ENCODE measurements around the gene KBTBD2. TPM values are rescaled to one million over a fixed set of nuclear protein-coding genes. Genes with fewer than 3 reads are reported as not detected.

The KBTBD2 gene
- total RNA-seq, 1 experiment from 2014 or later = 16.3 TPM

GRCh38 chr7:32872421-32872820 is 19.1 kb downstream of the KBTBD2 start:
- Histone ChIP-seq H3K4me3 (ENCODE audit: low read length) (no peak overlapping the region), H3K9me3 (ENCODE audit: low read length) (no peaks in the 10 kb centered on the region), H3K27me3 (ENCODE audit: low read length) (no peaks in the 10 kb centered on the region), H3K27ac (ENCODE audit: low read length) (no peak overlapping the region), H3F3A (ENCODE audit: low read length, unreplicated experiment) (no peaks in the 10 kb centered on the region), H3K4me2 (ENCODE audit: low read length) (no peak overlapping the region), H4K20me1 (ENCODE audit: low read length) (no peaks in the 10 kb centered on the region), H3K4me1 (ENCODE audit: insufficient read depth, low read length) (no peaks in the 10 kb centered on the region), H3K9ac (ENCODE audit: low read length) (no peak overlapping the region), H3K36me3 (ENCODE audit: low read depth, low read length) (peaks cover 32% of the 10 kb centered on the region), H3K79me2 (ENCODE audit: low read length) (no peaks in the 10 kb centered on the region), H3K9me2 (replicated peaks; ENCODE audit: low read length) (no peaks in the 10 kb centered on the region), H2AFZ (ENCODE audit: low read length) (no peak overlapping the region)
- TF ChIP-seq EZH2 (IDR thresholded peaks at IDR 0.05; ENCODE audit: low read length, unreplicated experiment) = no peak
- no peak for TF ChIP-seq CTCF (conservative IDR thresholded peaks at IDR 0.05; ENCODE audit: low read depth, low read length)
- TF ChIP-seq EZH2phosphoT487 (IDR thresholded peaks at IDR 0.05; ENCODE audit: borderline replicate concordance, low read length) = no peak
- intact Hi-C loops (cut with micrococcal nuclease) = no loop called here
- CTCF ChIA-PET = no interaction called here
- no peak for ATAC-seq
- POLR2A ChIA-PET (ENCODE audit: unreplicated experiment) = interaction anchor here (0.6 kb wide), 1 partner anchor 122 kb away, joined by 3 read pairs; no protein-coding TSS in a partner anchor
- DNase-seq = no peak
- BruUV-seq (replicated peaks) = no TSS peak

DNA sequence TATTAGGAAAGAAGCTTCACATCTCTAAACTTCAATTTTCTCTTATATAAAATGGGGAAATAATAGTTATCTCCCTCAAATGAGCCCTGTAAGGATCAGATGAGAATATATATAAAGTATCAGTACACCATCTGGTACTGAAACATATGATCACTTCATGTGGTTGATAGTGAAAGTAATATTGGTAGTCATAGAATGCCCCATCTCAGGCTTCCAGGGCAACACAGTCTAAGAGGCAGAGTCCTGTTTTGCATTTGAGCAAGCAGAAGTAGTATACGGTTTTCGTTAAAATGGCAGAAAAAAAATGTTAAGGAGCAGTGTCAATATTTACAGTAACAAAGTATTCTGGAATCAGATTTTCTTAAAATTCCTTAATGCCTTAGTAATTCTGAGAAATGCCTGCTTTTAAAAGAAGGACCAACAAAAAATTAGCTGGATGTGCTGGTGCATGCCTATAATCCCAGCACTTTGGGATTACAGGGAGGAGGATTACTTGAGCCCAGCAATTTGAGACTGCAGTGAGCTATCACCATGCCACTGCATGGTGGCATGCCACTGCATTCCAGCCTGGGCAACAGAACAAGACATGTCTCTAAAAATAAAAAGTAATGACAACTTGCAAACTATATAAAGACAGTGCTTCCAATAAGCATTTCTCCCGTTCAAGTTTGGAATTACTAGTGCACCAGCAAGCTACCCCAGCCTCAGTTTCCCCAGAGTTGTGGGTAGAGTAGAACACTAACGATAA is 19.8 kb downstream of the KBTBD2 start:
- Histone ChIP-seq H3K4me2 (ENCODE audit: low read length) (no peak overlapping the region), H3K9ac (ENCODE audit: low read length) (no peak overlapping the region), H4K20me1 (ENCODE audit: low read length) (no peaks in the 10 kb centered on the region), H3K27me3 (ENCODE audit: low read length) (no peaks in the 10 kb centered on the region), H3K27ac (ENCODE audit: low read length) (no peak overlapping the region), H3K9me2 (replicated peaks; ENCODE audit: low read length) (no peaks in the 10 kb centered on the region), H2AFZ (ENCODE audit: low read length) (no peak overlapping the region), H3K36me3 (ENCODE audit: low read depth, low read length) (peaks cover 32% of the 10 kb centered on the region), H3K79me2 (ENCODE audit: low read length) (no peaks in the 10 kb centered on the region), H3K9me3 (ENCODE audit: low read length) (no peaks in the 10 kb centered on the region), H3K4me1 (ENCODE audit: insufficient read depth, low read length) (no peaks in the 10 kb centered on the region), H3K4me3 (ENCODE audit: low read length) (no peak overlapping the region), H3F3A (ENCODE audit: low read length, unreplicated experiment) (no peaks in the 10 kb centered on the region)
- intact Hi-C loops (cut with micrococcal nuclease) = no loop called here
- DNase-seq (no peak), ATAC-seq (no peak)
- BruUV-seq (replicated peaks) = no TSS peak
- POLR2A ChIA-PET (ENCODE audit: unreplicated experiment) = interaction anchor here (0.6 kb wide), 1 partner anchor 122 kb away, joined by 3 read pairs; no protein-coding TSS in a partner anchor
- no peak for TF ChIP-seq EZH2phosphoT487 (IDR thresholded peaks at IDR 0.05; ENCODE audit: borderline replicate concordance, low read length)
- no peak for TF ChIP-seq CTCF (conservative IDR thresholded peaks at IDR 0.05; ENCODE audit: low read depth, low read length)
- no peak for TF ChIP-seq EZH2 (IDR thresholded peaks at IDR 0.05; ENCODE audit: low read length, unreplicated experiment)
- CTCF ChIA-PET = no interaction called here

DNA sequence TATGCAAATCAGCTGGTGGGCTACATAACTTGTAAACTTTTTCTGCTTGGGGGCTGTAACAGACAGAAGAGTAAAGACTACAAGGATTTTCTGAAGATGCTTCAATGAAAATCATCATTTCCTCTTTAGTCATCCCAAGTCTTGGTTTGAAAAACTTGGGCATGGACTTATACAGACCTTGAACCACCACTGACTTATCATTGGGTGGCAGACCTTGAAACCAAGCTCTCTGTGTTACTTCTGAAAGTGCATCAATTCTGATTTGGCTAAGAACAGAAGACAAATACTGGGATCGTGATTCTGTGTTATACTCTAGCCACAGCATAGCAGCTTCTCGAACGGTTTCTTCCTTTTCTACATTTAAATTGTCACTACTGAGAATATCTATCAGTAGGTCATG is 21.3 kb downstream of the KBTBD2 start:
- Histone ChIP-seq H3K27ac (ENCODE audit: low read length) (no peak overlapping the region), H3F3A (ENCODE audit: low read length, unreplicated experiment) (no peaks in the 10 kb centered on the region), H4K20me1 (ENCODE audit: low read length) (no peaks in the 10 kb centered on the region), H2AFZ (ENCODE audit: low read length) (no peak overlapping the region), H3K79me2 (ENCODE audit: low read length) (no peaks in the 10 kb centered on the region), H3K9ac (ENCODE audit: low read length) (no peak overlapping the region), H3K4me1 (ENCODE audit: insufficient read depth, low read length) (no peaks in the 10 kb centered on the region), H3K4me2 (ENCODE audit: low read length) (no peak overlapping the region), H3K27me3 (ENCODE audit: low read length) (no peaks in the 10 kb centered on the region), H3K4me3 (ENCODE audit: low read length) (no peak overlapping the region), H3K9me2 (replicated peaks; ENCODE audit: low read length) (no peaks in the 10 kb centered on the region), H3K36me3 (ENCODE audit: low read depth, low read length) (peaks cover 32% of the 10 kb centered on the region), H3K9me3 (ENCODE audit: low read length) (no peaks in the 10 kb centered on the region)
- TF ChIP-seq CTCF (conservative IDR thresholded peaks at IDR 0.05; ENCODE audit: low read depth, low read length) = no peak
- TF ChIP-seq EZH2 (IDR thresholded peaks at IDR 0.05; ENCODE audit: low read length, unreplicated experiment) = no peak
- TF ChIP-seq EZH2phosphoT487 (IDR thresholded peaks at IDR 0.05; ENCODE audit: borderline replicate concordance, low read length) = no peak
- intact Hi-C loops (cut with micrococcal nuclease) = no loop called here
- no peak for ATAC-seq
- ChIA-PET POLR2A (ENCODE audit: unreplicated experiment) (no interaction called here), CTCF (no interaction called here)
- no TSS peak for BruUV-seq (replicated peaks)
- no peak for DNase-seq
